ENCODE data around the gene IFT74.

GRCh38 chr9:27042476-27042875 lies 86.3 kb downstream of the IFT74 start:
- TF ChIP-seq EP300 (IDR thresholded peaks at IDR 0.05) (no peak), POLR2A (IDR thresholded peaks at IDR 0.05; ENCODE audit: low read depth) (no peak)
